WERI-Rb-1 (cell line): ENCODE results near the gene HMHB1.
"Not testable (repeated sequence)": the region's sequence is repeated elsewhere in the genome, so short reads cannot be mapped to it uniquely, and the experiment has no call there.

Source experiments
- DNase-seq: peaks from one replicate; pipeline ENCODE4 v3.0.0-alpha.2; 2020
- H3K27ac ChIP-seq: fragments of 250-450 bp; sonication (Bioruptor Pico); 2 replicates; pipeline ENCODE4 v1.5.1; 2020; ENCODE audit warnings: mild to moderate bottlenecking, moderate library complexity
- H3K27me3 ChIP-seq: fragments of 250-450 bp; sonication (Bioruptor Pico); 2 replicates; pipeline ENCODE4 v1.5.1; 2021; ENCODE audit warnings: mild to moderate bottlenecking, low read depth, moderate library complexity; ENCODE audit not compliant: insufficient read depth, severe bottlenecking
- H3K36me3 ChIP-seq: fragments of 250-450 bp; sonication (Bioruptor Pico); 2 replicates; pipeline ENCODE4 v1.5.1; 2020; ENCODE audit warnings: mild to moderate bottlenecking, moderate library complexity
- H3K4me3 ChIP-seq: 2 replicates; pipeline ENCODE4 v1.5.1; 2011; ENCODE audit warnings: low read depth, mild to moderate bottlenecking, control low read depth, low read length
- H3K9me3 ChIP-seq: fragments of 250-450 bp; sonication (Bioruptor Pico); 2 replicates; pipeline ENCODE4 v1.5.1; 2021; ENCODE audit warnings: mild to moderate bottlenecking, moderate library complexity; ENCODE audit not compliant: severe bottlenecking
- TF ChIP-seq, protein P1 (sequence below): IDR thresholded peaks from 2 replicates; pipeline ENCODE4 v1.5.1; 2011; ENCODE audit warnings: low read depth, mild to moderate bottlenecking, control low read depth, inconsistent platforms, low read length

Gene HMHB1

DNA sequence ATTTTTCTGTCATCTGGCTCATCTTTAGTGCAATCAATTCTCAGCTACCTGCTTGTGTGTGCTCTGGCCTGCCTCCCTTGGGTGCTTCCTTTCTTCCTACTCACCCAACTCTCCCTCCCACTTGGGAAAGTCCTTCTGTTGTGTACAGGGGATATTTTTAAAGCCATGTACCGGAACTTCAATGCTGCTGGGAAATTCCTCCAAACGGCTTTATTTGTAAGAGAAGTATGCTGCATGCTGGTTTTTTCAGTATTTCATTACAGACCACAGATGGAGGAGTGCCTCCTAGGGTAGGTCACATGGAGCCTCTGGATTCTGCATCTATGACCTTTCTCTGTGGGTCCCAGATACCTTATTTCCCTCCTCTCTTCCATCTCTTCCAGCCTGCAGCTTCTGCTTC is 5.4 kb upstream of the HMHB1 start:
- no peaks in the 10 kb centered on the region for H3K36me3 ChIP-seq
- TF ChIP-seq, protein P1, sequence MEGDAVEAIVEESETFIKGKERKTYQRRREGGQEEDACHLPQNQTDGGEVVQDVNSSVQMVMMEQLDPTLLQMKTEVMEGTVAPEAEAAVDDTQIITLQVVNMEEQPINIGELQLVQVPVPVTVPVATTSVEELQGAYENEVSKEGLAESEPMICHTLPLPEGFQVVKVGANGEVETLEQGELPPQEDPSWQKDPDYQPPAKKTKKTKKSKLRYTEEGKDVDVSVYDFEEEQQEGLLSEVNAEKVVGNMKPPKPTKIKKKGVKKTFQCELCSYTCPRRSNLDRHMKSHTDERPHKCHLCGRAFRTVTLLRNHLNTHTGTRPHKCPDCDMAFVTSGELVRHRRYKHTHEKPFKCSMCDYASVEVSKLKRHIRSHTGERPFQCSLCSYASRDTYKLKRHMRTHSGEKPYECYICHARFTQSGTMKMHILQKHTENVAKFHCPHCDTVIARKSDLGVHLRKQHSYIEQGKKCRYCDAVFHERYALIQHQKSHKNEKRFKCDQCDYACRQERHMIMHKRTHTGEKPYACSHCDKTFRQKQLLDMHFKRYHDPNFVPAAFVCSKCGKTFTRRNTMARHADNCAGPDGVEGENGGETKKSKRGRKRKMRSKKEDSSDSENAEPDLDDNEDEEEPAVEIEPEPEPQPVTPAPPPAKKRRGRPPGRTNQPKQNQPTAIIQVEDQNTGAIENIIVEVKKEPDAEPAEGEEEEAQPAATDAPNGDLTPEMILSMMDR = no peak
- no peak overlapping the region for H3K27ac ChIP-seq
- H3K4me3 ChIP-seq = no peak overlapping the region
- no peaks in the 10 kb centered on the region for H3K27me3 ChIP-seq
- DNase-seq = no peak
- H3K9me3 ChIP-seq = no peaks in the 10 kb centered on the region

- Histone ChIP-seq H3K4me3 (no peak overlapping the region), H3K9me3 (no peaks in the 10 kb centered on the region), H3K27me3 (no peaks in the 10 kb centered on the region), H3K36me3 (no peaks in the 10 kb centered on the region), H3K27ac (no peak overlapping the region)
- TF ChIP-seq, protein P1 = no peak
- no peak for DNase-seq
Measured at GRCh38 chr5:143807401-143807800, 4.6 kb upstream of the HMHB1 start.

GRCh38 chr5:143816370-143816769 is 4.4 kb downstream of the HMHB1 start:
- not testable (repeated sequence) for DNase-seq, H3K27ac ChIP-seq, H3K9me3 ChIP-seq, H3K27me3 ChIP-seq, H3K36me3 ChIP-seq, H3K4me3 ChIP-seq

DNA sequence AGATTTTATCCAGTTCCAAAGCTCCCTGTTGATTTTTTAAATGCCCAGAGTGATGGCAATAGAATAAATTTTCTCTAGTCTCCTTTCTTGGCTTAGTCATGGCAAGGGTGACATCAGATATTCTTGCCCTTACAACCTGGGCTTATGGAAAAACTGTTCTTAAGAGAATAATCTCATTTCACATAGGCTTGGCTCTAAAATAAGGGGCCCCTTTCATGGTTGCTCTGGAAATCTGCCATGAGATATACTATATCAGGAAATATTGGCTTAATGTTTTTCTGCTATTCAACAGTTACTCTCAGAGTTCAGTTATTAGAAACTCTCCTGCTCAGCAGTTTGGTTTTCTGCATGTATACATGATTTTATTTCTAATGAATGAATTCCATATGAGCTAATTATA is 7.8 kb downstream of the HMHB1 start:
- no peaks in the 10 kb centered on the region for H3K27me3 ChIP-seq
- no peak overlapping the region for H3K27ac ChIP-seq
- H3K4me3 ChIP-seq = no peak overlapping the region
- TF ChIP-seq, protein P1 = no peak
- no peaks in the 10 kb centered on the region for H3K36me3 ChIP-seq
- DNase-seq = no peak
- H3K9me3 ChIP-seq = no peaks in the 10 kb centered on the region

DNA sequence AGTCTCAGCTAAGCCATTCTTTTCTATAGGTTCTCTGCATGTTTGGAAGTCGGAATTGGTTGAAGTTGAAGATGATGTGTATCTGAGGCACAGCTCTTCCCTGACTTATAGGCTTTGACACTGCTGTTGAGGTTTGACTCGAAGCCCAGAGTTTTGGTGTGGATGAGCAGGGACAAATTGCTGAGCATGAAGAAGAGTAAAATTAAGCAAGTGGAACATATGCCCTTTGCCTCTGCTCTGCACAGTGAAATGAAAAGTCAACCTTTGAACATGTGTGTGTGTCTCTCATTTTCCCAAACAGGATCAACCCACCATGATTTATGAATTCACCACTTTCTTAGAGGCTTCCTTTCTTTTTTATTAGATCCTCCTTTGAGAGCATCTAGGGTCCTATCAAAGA is 8.5 kb downstream of the HMHB1 start:
- H3K4me3 ChIP-seq = no peak overlapping the region
- H3K27me3 ChIP-seq = no peaks in the 10 kb centered on the region
- TF ChIP-seq, protein P1 = no peak
- no peaks in the 10 kb centered on the region for H3K9me3 ChIP-seq
- no peaks in the 10 kb centered on the region for H3K36me3 ChIP-seq
- no peak overlapping the region for H3K27ac ChIP-seq
- no peak for DNase-seq

GRCh38 chr5:143824851-143825720 is 13.1 kb downstream of the HMHB1 start:
- TF ChIP-seq, protein P1 = peak; percentile 90
- Histone ChIP-seq H3K9me3 (no peaks in the 10 kb centered on the region), H3K4me3 (no peak overlapping the region), H3K36me3 (no peaks in the 10 kb centered on the region), H3K27ac (no peak overlapping the region), H3K27me3 (no peaks in the 10 kb centered on the region)
- peak; percentile 89 for DNase-seq
